ENCODE measurements around the gene PRSS1.
"Not testable (repeated sequence)": the region's sequence is repeated elsewhere in the genome, so short reads cannot be mapped to it uniquely, and the experiment has no call there.

Gene PRSS1

DNA sequence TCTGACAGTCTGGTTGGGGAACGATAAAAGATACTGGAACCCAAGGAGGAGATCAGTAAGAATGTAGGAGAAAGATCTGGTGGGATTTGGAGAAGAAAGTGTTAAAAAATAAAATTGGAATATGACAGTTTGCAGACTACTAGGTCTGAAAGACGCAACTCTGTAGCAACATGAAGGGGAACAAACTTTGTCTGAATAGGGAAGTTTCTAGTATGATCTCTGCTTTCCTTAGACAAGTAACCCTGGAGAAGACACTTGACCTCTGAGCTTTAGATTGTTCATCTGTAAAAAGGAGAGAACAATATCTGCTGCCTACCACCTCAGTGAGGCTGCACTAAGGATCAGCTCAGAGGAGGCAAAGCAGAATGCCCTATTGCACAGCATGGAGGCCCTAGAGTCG lies 3.0 kb upstream of the PRSS1 start:
- DNase-seq (ENCODE audit: low read depth in 2 of 2): no peak

DNA sequence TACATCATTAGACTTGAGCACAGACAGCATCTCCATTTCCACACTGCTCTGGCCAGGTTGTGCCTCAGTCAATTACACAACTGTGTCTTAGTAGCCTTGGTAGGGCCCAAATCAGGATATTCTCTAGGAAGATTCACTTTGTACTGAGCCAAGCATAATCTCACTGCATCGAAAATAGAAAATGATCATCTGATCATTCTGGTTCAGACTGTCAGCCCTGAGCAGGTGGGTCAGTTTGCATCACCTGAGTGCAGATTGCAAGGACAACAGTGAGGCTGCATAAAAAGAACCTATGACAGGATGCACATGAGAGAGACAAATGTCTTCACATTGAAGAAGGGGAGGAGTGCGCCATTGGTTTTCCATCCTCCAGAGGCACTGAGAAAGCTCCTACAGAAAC lies 862 bp upstream of the PRSS1 start:
- not testable (repeated sequence) for DNase-seq (ENCODE audit: low read depth in 2 of 2)

DNA sequence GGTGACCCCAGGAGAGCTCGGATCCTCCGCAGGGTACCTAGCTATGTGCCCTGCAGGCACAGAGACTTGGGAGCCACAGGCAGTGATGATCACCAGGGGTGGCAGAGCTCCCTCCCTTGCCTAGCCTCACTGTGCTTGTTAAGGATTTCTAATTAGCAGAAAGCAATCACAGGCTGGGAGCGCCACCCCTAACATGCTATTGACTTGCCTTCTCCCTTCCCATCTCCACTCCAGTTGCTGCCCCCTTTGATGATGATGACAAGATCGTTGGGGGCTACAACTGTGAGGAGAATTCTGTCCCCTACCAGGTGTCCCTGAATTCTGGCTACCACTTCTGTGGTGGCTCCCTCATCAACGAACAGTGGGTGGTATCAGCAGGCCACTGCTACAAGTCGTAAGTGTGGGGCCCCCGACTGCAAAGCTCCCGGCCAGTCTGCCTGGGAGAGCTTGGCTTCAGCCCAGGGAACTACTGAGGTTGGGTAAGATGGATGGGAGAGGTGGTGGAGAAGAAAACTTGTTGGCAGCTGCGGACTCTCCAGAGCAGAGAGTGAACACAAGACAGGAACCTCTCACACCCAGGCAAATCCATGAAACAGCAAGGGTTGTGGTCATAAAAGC lies 1.2 kb downstream of the PRSS1 start:
- DNase-seq (ENCODE audit: low read depth in 2 of 2): no peak

DNA sequence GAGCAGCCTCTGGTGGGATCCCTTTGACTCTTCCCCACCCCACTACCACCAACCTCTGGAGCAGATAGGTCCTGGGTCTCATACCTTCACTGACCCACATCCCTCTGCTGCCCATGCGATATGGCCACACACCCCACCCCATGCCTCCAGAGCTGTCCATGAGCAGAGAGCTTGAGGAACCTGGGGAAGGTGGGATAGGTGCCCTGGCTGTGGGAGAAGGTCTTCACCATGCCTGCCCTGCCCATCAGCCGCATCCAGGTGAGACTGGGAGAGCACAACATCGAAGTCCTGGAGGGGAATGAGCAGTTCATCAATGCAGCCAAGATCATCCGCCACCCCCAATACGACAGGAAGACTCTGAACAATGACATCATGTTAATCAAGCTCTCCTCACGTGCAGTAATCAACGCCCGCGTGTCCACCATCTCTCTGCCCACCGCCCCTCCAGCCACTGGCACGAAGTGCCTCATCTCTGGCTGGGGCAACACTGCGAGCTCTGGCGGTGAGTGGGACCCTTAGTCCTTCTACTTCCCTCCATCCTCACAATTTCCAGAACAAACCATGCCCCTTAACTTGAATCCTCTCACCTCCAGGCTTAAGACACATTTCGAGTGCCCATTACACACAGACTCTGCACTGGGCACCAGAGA lies 2.4 kb downstream of the PRSS1 start:
- not testable (repeated sequence) for DNase-seq (ENCODE audit: low read depth in 2 of 2)

DNA sequence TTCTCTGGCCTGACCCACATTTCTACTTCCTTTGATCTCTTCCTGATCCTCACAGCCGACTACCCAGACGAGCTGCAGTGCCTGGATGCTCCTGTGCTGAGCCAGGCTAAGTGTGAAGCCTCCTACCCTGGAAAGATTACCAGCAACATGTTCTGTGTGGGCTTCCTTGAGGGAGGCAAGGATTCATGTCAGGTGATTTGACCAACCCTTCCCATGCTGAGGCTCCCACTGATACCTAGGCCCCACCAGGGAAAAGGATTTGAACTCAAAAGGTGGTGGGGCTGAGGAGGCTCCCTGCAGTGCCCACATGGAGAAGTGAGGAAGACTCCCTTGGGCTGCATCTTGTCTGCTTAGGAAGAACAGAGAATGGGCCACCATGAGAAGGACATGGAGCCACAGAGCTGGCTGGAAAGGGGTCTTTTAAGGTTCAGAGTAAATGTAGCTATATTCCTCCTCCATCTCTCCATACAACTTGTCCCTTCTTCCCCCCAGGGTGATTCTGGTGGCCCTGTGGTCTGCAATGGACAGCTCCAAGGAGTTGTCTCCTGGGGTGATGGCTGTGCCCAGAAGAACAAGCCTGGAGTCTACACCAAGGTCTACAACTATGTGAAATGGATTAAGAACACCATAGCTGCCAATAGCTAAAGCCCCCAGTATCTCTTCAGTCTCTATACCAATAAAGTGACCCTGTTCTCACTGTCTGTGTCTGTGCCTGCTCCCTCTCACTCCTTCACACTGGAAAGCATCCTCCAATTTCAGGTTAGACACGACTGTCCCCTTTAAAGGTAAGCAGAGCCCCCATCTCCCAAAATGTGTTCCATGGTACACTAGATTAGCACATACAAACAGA lies 3.3 kb downstream of the PRSS1 start:
- DNase-seq (ENCODE audit: low read depth in 2 of 2): no peak

DNA sequence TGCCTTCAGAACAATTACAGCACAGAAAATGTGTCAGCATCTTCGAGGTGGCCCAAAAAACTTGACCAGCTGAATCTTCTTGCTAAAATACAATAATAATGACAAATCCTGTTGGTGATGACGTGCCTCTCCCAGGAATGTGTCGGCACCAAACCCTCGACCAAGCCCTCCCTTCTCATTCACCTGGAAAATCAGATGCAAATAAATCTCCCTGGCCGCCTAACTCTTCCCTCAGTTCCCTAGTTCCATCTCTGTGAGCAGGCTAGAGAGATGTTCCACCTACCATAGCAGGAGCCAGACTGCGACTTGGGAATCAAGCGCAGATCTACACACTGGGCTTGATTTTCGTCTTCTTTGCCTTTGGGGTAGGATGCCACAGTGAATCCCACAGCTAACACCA lies 4.1 kb downstream of the PRSS1 start:
- DNase-seq (ENCODE audit: low read depth in 2 of 2): no peak

DNA sequence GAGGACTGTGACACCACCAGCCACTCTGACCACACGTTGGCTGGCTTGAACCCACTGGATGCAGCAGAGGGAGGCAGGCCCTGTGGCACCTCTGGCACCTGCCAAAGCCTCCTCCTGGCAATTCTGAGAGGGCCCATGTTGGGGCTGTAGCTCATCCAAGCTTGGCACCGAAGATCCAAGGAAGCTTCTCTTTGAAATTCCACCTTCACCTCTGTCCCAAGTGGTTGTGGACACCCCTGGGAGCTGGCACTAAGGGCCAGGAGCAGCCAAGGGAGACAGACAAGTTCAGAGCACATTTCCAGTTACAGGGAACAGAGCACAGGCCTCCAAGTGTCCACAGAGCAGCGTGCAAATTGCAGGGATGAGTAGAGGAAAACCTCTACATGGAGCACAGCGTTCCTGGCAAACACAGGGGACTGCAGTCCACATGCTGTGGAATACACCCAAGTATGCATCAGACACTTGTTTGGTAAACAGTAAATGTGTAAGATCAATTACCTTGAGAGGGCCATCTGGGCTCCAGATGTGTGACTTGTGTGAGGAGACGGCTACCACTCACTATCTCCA lies 4.7 kb downstream of the PRSS1 start:
- not testable (repeated sequence) for DNase-seq (ENCODE audit: low read depth in 2 of 2)

DNA sequence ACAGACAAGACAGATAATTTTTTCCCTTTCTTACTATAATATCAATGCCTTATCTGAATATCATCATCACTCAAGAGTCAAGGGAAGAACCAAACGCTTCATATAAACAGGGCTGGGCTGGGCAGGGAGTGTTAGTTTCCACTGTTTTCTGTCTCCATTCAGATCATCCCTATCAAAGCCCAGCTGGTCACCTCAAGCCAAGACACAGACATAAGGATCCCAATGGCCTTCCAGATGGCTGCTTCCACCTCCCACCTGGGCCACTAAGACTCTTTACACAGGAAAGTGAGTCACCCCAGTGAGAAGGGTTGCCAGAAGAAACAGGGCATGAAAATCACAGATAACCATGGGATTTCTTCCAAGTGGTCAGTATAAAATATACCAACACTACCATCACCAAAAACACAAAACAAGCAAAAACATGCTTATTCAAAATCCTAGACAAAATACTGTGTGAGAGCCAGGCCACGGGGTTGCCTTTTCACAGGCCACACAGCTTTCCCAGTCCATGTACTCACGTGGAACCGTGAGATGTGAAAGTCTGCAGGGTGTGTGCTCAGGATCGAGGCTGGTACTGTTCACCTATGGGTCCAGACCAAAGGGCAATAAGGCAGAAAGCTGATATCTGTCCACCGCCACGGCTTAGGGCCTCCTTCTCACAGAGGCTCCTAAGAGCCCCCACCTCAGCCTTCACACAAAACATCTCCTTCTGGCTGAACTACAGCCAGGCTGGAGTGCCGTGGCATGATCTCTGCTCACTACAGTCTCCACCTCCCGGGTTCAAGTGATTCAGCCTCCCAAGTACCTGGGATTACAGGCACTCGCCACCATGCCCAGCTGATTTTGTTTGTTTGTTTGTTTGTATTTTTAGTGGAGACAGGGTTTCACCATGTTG lies 5.7 kb downstream of the PRSS1 start:
- DNase-seq (ENCODE audit: low read depth in 2 of 2): no peak

DNA sequence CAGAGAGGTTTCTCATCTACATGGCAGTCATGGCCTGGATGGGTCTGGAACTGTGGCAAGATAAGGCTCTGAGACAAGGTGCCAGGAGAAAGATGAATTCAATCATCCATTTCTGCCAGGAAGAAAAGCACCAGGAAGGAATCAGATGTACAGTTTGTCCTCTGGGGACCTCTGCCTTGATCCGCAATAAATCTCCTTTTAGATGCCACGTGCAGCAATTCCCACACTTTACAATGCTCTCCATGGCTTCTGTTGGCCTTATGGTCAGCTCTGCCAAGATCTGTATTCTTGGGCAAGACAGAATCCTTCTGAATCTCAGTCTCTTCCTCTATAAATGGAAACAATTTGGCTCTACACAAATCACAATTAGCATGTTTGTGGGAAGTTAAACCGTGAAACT lies 9.0 kb downstream of the PRSS1 start:
- not testable (repeated sequence) for DNase-seq (ENCODE audit: low read depth in 2 of 2)

DNA sequence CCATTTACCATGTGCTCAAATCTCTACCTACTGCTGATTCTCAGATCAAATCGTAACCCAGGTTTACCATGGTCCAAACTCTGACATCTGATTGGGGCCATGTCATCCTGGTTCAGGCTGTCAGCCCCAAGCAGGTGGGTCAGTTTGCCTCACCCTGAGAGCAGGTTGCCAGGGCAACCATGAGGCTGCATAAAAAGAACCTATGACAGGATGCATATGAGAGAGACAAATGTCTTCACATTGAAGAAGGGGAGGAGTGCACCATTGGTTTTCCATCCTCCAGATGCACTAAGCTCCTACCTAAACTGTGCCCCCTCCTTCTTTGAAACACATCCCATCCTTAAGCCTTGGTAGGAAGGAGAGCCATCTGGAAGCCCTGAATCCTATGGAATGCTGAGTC lies 10.2 kb downstream of the PRSS1 start:
- no peak for DNase-seq (ENCODE audit: low read depth in 2 of 2)

DNA sequence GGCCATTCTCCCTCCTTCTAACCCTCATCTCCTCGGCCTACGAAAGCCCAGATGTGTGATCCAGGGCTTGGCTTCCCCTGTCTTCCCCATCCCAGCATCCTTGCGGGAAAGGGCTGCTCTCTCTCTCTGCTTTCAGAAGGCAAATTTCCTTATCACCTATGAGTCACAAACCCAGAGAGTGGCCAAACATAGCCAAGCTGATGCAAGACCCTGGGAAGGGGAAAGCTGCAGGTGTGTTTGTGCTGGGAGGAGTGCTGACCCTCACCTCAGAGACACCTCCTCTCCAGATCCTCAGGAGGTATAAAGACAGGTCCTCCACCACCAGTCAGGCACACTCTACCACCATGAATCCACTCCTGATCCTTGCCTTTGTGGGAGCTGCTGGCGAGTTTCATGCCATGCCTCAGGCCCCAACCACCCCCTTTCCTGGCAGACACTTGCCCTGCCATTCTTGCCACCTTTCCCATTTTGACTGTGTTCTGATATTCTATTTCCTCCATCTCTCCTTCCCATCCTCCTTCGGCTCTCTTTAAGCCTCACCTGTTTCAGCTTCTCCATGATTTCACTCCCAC lies 10.9 kb downstream of the PRSS1 start:
- no peak for DNase-seq (ENCODE audit: low read depth in 2 of 2)

DNA sequence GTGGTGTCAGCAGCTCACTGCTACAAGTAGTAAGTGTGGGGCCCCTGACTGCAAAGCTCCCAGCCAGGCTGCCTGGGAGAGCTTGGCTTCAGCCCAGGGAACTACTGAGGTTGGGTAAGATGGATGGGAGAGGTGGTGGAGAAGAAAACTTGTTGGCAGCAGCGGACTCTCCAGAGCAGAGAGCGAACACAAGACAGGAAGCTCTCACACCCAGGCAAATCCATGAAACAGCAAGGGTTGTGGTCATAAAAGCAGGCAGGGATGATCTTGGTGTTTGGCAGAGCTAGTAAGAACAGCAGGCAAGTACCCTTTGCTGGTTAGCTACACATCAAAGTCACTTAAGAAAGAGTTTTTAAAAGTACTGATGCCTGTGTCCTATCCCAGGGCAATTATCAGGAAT lies 12.3 kb downstream of the PRSS1 start:
- not testable (repeated sequence) for DNase-seq (ENCODE audit: low read depth in 2 of 2)

DNA sequence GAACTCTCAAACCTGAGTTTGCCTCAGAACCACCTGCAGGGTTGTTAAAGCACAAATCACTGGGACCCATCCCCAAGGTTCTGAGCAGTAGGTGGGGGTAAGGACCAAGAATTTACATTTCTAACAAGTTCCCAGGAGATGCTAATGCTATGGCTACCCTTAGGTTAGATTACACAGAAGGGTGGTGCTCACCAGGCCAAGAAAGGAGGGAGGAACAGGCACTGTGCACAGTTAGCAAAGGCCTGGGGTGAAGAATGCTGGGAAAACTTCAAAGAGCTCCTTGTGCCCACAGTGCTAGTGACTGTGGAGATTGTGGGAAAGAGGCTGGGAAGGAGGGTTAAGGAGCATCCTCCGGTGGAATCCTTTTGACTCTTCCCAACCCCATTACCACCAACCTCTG lies 12.8 kb downstream of the PRSS1 start:
- no peak for DNase-seq (ENCODE audit: low read depth in 2 of 2)

DNA sequence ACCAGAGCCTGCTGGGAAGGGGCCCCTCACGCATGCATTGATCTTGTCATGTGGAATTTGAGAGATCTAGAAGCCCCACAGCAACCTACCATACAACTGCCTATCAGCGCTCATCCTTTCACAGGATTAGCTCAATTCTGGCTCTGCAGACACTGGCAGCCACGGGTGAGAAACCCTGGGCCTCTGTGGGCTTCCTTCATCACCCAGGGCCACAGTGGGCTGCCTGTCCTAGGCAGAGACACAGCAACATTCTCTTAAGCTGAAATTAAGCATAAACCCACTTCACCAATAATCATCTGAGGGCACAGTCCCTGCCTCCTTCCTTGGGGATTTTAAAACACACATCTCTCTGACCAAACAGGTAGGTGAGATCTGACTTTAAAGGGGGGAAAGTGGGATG lies 18.2 kb downstream of the PRSS1 start:
- no peak for DNase-seq (ENCODE audit: low read depth in 2 of 2)

DNA sequence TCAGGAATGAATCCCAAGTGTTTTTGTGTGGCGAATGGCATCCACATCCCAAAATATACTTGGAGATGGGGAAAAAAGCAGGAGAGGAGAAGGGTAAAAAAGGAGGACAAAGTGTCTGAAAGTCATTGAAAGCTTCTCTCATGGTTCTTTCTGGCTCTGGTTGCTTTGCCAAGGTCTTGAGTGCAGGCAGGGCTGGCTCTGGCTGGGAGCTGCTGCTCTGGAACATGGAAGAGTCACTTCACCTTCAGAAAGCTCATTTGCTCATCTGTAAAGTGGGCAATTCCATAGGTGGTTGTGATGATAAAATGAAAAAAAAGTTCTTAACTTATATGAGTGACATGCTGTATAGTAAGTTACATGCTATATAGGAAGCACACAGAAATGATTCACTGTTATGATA lies 18.6 kb downstream of the PRSS1 start:
- DNase-seq (ENCODE audit: low read depth in 2 of 2): no peak

DNA sequence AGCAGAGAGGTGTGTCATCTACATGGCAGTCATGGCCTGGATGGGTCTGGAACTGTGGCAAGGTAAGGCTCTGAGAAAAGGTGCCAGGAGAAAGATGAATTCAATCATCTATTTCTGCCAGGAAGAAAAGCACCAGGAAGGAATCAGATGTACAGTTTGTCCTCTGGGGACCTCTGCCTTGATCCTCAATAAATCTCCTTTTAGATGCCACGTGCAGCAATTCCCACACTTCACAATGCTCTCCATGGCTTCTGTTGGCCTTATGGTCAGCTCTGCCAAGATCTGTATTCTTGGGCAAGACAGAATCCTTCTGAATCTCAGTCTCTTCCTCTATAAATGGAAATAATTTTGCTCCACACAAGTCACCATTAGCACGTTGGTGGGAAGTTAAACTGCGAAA lies 19.6 kb downstream of the PRSS1 start:
- DNase-seq (ENCODE audit: low read depth in 2 of 2): not testable (repeated sequence)

DNA sequence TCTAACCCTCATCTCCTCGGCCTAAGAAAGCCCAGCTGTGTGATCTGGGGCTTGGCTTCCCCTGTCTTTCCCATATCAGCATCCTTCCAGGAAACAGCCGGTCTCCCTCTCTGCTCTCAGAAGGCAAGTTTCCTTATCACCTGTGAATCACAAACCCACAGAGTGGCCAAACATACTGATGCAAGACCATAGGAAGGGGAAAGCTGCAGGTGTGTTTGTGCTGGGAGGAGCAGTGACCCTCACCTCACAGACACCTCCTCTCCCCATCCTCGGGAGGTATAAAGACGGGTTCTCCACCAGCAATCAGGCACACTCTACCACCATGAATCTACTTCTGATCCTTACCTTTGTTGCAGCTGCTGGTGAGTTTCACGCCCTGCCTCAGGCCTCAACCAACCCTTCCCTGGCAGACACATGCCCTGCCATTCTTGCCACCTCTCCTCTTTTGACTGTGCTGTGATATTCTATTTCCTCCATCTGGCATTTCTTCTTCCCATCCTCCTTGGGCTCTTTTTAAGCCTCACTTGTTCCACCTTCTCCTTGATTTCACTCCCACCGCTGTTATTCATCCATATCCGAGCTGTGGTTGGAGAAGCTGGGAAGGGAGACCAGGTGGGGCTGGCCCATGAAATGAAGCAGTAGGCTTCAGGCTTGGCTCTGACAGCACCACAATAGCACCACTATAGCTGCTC lies 21.5 kb downstream of the PRSS1 start, which contains the start of gene PRSS2:
TSS of gene PRSS2 (plus strand) at position 310 of the 692 bp plus-strand sequence. CDS start at position 323, 13 bp downstream.
- no peak for DNase-seq (ENCODE audit: low read depth in 2 of 2)

DNA sequence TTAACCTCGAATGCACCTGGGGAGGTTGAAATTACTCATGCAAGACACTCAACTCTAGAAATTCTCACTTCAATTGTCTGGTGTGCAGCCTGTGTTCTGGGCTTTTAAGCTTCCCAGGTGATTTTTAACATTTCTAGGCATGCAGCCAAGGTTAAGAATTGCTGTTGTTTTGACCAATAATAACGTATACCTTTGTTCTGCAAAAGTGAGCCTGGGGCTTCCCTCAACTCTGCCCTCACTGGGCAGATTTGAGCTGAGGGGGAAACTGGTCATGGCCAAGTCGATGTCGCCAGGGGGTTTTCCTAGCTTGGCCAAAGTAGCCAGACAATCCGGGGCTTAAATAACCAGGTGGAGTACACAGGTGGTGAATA lies 22.1 kb downstream of the PRSS1 start:
- no peak for DNase-seq (ENCODE audit: low read depth in 2 of 2)

DNA sequence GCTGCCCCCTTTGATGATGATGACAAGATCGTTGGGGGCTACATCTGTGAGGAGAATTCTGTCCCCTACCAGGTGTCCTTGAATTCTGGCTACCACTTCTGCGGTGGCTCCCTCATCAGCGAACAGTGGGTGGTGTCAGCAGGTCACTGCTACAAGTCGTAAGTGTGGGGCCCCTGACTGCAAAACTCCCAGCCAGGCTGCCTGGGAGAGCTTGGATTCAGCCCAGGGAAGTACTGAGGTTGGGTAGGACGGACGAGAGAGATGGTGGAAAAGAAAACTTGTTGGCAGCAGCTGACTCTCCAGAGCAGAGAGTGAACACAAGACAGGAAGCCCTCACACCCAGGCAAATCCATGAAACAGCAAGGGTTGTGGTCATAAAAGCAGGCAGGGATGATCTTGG lies 22.8 kb downstream of the PRSS1 start:
- DNase-seq (ENCODE audit: low read depth in 2 of 2): no peak

DNA sequence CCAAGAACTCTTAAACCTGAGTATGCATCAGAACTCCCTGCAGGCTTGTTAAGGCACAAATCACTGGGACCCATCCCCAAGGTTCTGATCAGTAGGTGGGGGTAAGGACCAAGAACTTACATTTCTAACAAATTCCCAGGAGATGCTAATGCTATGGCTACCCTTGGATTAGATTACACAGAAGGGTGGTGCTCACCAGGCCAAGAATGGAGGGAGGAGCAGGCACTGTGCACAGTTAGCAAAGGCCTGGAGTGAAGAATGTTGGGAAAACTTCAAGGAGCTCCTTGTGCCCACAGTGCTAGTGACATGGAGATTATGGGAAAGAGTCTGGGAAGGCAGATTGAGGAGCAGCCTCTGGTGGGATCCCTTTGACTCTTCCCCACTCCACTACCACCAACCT lies 23.4 kb downstream of the PRSS1 start:
- DNase-seq (ENCODE audit: low read depth in 2 of 2): no peak

DNA sequence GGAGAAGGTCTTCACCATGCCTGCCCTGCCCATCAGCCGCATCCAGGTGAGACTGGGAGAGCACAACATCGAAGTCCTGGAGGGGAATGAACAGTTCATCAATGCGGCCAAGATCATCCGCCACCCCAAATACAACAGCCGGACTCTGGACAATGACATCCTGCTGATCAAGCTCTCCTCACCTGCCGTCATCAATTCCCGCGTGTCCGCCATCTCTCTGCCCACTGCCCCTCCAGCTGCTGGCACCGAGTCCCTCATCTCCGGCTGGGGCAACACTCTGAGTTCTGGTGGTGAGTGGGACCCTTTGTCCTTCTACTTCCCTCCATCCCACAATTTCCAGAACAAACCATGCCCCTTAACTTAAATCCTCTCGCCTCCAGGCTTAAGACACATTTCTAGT lies 24.0 kb downstream of the PRSS1 start:
- DNase-seq (ENCODE audit: low read depth in 2 of 2): no peak
